HepG2 (cell line): ENCODE results near the gene INTU. TPM values are rescaled to one million over a fixed set of nuclear protein-coding genes. Genes with fewer than 3 reads are reported as not detected.

Experiments
- CHD2 ChIP-seq: IDR thresholded peaks from 2 replicates; pipeline ENCODE4 v1.6.1; 2011; ENCODE audit warnings: low read depth, low read length, improper control_type of control experiment
- FLYWCH1 ChIP-seq: sonication (generic); formaldehyde crosslinking; IDR thresholded peaks from 2 replicates; pipeline ENCODE4 v1.8.1; 2023; ENCODE audit warnings: mild to moderate bottlenecking, missing genetic modification reagents
- FOXC1 ChIP-seq: sonication (generic); formaldehyde crosslinking; IDR thresholded peaks from 2 replicates; pipeline ENCODE4 v1.8.0; 2022; ENCODE audit warnings: mild to moderate bottlenecking, missing genetic modification reagents, borderline replicate concordance
- GABPA ChIP-seq, 2 experiments: IDR thresholded peaks; 2 replicates each; pipeline ENCODE4 v1.6.1; 2011 to 2016; ENCODE audit warnings: low read depth in 2 of 2, low read length in 1 of 2, missing biosample characterization in 1 of 2, missing genetic modification characterization in 1 of 2
- HDAC1 ChIP-seq: sonication (generic); formaldehyde crosslinking; IDR thresholded peaks from 2 replicates; pipeline ENCODE4 v1.5.1; 2020; ENCODE audit warnings: mild to moderate bottlenecking, missing genetic modification reagents
- HDAC6 ChIP-seq: fragments of 200-600 bp; sonication (generic); IDR thresholded peaks from 2 replicates; pipeline ENCODE4 v1.7.0; 2017; ENCODE audit warnings: mild to moderate bottlenecking, antibody characterized with exemption, low read length, low read depth
- MIER2 ChIP-seq: IDR thresholded peaks from 2 replicates; pipeline ENCODE4 v1.6.1; 2016; ENCODE audit warnings: missing biosample characterization, missing genetic modification reagents
- NR2F1 ChIP-seq, 2 experiments: fragments of 450-650 bp in 1 of 2; formaldehyde crosslinking in 1 of 2; IDR thresholded peaks; 2 replicates each; pipeline versions ENCODE4 v1.5.0 to v1.6.1; 2016 to 2020; ENCODE audit warnings: mild to moderate bottlenecking in 1 of 2, missing compliant biosample characterization in 1 of 2, missing genetic modification reagents in 1 of 2, moderate library complexity in 1 of 2
- SSRP1 ChIP-seq: IDR thresholded peaks from 2 replicates; pipeline ENCODE4 v1.6.1; 2016; ENCODE audit warnings: control low read depth
- TARDBP ChIP-seq: sonication (generic); formaldehyde crosslinking; IDR thresholded peaks from 2 replicates; pipeline ENCODE4 v1.8.0; 2022; ENCODE audit warnings: mild to moderate bottlenecking, missing genetic modification reagents
- ZFP41 ChIP-seq: sonication (generic); formaldehyde crosslinking; IDR thresholded peaks from 2 replicates; pipeline ENCODE4 v1.4.0; 2020; ENCODE audit warnings: mild to moderate bottlenecking, missing genetic modification reagents, borderline replicate concordance
- ZNF20 ChIP-seq: sonication (generic); formaldehyde crosslinking; IDR thresholded peaks from 2 replicates; pipeline ENCODE4 v1.4.0; 2020; ENCODE audit warnings: mild to moderate bottlenecking, moderate library complexity, missing genetic modification reagents
- ZNF296 ChIP-seq: sonication (generic); formaldehyde crosslinking; conservative IDR thresholded peaks from 2 replicates; pipeline ENCODE4 v1.5.0; 2020; ENCODE audit warnings: mild to moderate bottlenecking, missing genetic modification reagents
- ZNF546 ChIP-seq: sonication (generic); formaldehyde crosslinking; conservative IDR thresholded peaks from 2 replicates; pipeline ENCODE4 v1.8.1; 2023; ENCODE audit warnings: mild to moderate bottlenecking, missing genetic modification reagents
- ZNF547 ChIP-seq: sonication (generic); formaldehyde crosslinking; IDR thresholded peaks from 2 replicates; pipeline ENCODE4 v1.5.1; 2020; ENCODE audit warnings: mild to moderate bottlenecking, missing genetic modification reagents
- ZNF615 ChIP-seq: sonication (generic); formaldehyde crosslinking; IDR thresholded peaks from 2 replicates; pipeline ENCODE4 v1.5.0; 2020; ENCODE audit warnings: mild to moderate bottlenecking, missing genetic modification reagents, borderline replicate concordance
- ZNF709 ChIP-seq: sonication (generic); formaldehyde crosslinking; IDR thresholded peaks from 2 replicates; pipeline ENCODE4 v1.5.0; 2020; ENCODE audit warnings: mild to moderate bottlenecking, missing genetic modification reagents
- ZZZ3 ChIP-seq: sonication (generic); formaldehyde crosslinking; IDR thresholded peaks from 2 replicates; pipeline ENCODE4 v1.4.0; 2020; ENCODE audit warnings: missing genetic modification reagents, mild to moderate bottlenecking, borderline replicate concordance
- polyA plus RNA-seq, 8 experiments: library from polyadenylated mRNA; depleted of rRNA in 3 of 8; stranded (reverse) in 7 of 8; unstranded in 1 of 8; fragments of >200 nt; fragmentation: Illumina TruSeq in 4 of 8; extraction: Trizol in 4 of 8; gene quantifications; 2 replicates each; pipeline versions ENCODE4 v1.2.1 to v1.2.3, GENCODE V29; 2011 to 2016; ENCODE audit warnings: low read depth in 4 of 8, missing spikeins in 1 of 8, mixed read lengths in 1 of 8; ENCODE audit not compliant: insufficient read depth in 1 of 8
- total RNA-seq, 5 experiments: library from RNA; depleted of rRNA; stranded (reverse); fragments of >200 nt; fragmentation: Illumina TruSeq; extraction: Trizol; gene quantifications; 2 replicates each; pipeline ENCODE4 v1.2.3, GENCODE V29; 2016; ENCODE audit warnings: low read depth in 1 of 5
- TF ChIP-seq, protein P1 (sequence below): sonication (generic); formaldehyde crosslinking; IDR thresholded peaks from 2 replicates; pipeline ENCODE4 v1.5.0; 2020; ENCODE audit warnings: mild to moderate bottlenecking, missing genetic modification reagents, borderline replicate concordance
- TF ChIP-seq, protein P2 (sequence below): sonication (generic); formaldehyde crosslinking; IDR thresholded peaks from 2 replicates; pipeline ENCODE4 v1.8.0; 2022; ENCODE audit warnings: mild to moderate bottlenecking, missing genetic modification reagents, borderline replicate concordance
- TF ChIP-seq, protein P3 (sequence below): sonication (generic); formaldehyde crosslinking; conservative IDR thresholded peaks from 2 replicates; pipeline ENCODE4 v1.4.0; 2020; ENCODE audit warnings: missing genetic modification reagents

Gene INTU
- total and polyA plus RNA-seq, 2 of the 13 experiments (the other 11 are each of a cell fraction or from before 2014, with no cell fraction given), result 5.3 to 6.2 TPM

DNA sequence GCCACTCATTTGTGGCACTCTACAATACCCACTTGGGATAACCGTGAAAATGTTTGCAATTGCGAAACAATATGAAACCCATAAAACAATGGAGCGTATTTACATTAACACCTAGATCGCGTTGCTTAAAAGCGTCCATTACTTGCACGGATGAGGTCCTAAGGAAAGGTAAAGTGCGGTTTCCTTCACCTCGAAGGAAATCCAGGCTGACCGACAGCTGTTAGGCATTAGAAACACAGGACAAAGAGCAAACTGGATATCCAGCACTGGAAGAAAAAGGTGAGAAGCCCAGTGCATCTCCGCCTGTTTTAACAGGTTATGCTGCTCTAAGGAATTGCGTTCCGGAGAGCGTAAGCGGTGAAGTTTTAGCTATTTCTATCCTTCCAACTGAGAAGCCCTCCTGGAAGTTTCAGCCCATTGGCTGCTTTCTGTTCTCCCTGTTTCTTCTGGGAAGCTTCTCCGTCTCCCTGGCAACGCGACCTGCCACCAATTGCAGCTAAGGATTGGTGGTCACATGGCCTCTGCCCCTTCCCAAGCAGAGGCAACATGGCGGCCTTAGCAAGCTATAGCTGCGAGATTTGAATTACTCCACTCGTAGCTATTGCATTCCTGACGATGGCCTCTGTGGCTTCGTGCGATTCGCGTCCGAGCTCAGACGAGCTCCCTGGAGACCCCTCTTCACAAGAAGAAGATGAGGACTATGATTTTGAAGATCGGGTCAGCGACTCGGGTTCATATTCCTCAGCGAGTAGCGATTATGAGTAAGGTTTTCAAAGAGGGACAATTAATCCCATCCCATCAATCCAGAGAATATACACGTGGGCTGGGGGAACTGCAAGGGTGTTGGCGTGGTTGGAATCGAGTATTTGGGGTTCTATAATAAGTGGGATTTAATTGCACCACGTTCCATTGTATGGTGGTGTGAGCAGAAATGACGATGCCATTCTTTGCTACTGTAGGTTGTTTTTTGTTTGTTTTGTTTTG, at the start of gene INTU (continued):
- TF ChIP-seq, protein P1, sequence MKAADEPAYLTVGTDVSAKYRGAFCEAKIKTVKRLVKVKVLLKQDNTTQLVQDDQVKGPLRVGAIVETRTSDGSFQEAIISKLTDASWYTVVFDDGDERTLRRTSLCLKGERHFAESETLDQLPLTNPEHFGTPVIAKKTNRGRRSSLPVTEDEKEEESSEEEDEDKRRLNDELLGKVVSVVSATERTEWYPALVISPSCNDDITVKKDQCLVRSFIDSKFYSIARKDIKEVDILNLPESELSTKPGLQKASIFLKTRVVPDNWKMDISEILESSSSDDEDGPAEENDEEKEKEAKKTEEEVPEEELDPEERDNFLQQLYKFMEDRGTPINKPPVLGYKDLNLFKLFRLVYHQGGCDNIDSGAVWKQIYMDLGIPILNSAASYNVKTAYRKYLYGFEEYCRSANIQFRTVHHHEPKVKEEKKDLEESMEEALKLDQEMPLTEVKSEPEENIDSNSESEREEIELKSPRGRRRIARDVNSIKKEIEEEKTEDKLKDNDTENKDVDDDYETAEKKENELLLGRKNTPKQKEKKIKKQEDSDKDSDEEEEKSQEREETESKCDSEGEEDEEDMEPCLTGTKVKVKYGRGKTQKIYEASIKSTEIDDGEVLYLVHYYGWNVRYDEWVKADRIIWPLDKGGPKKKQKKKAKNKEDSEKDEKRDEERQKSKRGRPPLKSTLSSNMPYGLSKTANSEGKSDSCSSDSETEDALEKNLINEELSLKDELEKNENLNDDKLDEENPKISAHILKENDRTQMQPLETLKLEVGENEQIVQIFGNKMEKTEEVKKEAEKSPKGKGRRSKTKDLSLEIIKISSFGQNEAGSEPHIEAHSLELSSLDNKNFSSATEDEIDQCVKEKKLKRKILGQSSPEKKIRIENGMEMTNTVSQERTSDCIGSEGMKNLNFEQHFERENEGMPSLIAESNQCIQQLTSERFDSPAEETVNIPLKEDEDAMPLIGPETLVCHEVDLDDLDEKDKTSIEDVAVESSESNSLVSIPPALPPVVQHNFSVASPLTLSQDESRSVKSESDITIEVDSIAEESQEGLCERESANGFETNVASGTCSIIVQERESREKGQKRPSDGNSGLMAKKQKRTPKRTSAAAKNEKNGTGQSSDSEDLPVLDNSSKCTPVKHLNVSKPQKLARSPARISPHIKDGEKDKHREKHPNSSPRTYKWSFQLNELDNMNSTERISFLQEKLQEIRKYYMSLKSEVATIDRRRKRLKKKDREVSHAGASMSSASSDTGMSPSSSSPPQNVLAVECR (CRISPR knock-in tag), result peak; percentile 90
- TF ChIP-seq TARDBP (CRISPR knock-in tag) (no peak), SSRP1 (CRISPR knock-in tag) (0 out of 2 replicates have a peak, but pooled peaks have one; percentile 38), FOXC1 (CRISPR knock-in tag) (0 out of 2 replicates have a peak, but pooled peaks have one; percentile 65), GABPA (IDR thresholded peaks at IDR 0.05; ENCODE audit: low read depth, low read length) (no peak), GABPA (CRISPR knock-in tag; IDR thresholded peaks at IDR 0.05; ENCODE audit: low read depth) (no peak), ZNF20 (CRISPR knock-in tag) (no peak), HDAC1 (CRISPR knock-in tag) (peak; percentile 73; the same call in 1 of the 2 replicates), ZNF296 (no peak), HDAC6 (no peak), ZZZ3 (CRISPR knock-in tag) (no peak), ZNF546 (CRISPR knock-in tag) (no peak), CHD2 (peak; percentile 51; the same call in 1 of the 2 replicates), FLYWCH1 (CRISPR knock-in tag) (no peak), MIER2 (CRISPR knock-in tag) (no peak), ZNF547 (0 out of 2 replicates have a peak, but pooled peaks have one; percentile 58), NR2F1 (CRISPR knock-in tag; IDR thresholded peaks at IDR 0.05) (no peak), ZNF709 (CRISPR knock-in tag) (0 out of 2 replicates have a peak, but pooled peaks have one; percentile 34), ZNF615 (no peak), ZFP41 (CRISPR knock-in tag) (no peak)
- TF ChIP-seq, protein P2, sequence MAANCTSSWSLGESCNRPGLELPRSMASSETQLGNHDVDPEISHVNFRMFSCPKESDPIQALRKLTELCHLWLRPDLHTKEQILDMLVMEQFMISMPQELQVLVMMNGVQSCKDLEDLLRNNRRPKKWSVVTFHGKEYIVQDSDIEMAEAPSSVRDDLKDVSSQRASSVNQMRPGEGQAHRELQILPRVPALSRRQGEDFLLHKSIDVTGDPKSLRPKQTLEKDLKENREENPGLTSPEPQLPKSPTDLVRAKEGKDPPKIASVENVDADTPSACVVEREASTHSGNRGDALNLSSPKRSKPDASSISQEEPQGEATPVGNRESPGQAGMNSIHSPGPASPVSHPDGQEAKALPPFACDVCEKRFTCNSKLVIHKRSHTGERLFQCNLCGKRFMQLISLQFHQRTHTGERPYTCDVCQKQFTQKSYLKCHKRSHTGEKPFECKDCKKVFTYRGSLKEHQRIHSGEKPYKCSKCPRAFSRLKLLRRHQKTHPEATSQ (CRISPR knock-in tag), result no peak
- TF ChIP-seq, protein P3, sequence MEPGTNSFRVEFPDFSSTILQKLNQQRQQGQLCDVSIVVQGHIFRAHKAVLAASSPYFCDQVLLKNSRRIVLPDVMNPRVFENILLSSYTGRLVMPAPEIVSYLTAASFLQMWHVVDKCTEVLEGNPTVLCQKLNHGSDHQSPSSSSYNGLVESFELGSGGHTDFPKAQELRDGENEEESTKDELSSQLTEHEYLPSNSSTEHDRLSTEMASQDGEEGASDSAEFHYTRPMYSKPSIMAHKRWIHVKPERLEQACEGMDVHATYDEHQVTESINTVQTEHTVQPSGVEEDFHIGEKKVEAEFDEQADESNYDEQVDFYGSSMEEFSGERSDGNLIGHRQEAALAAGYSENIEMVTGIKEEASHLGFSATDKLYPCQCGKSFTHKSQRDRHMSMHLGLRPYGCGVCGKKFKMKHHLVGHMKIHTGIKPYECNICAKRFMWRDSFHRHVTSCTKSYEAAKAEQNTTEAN (CRISPR knock-in tag), result no peak
